Measurements from ENCODE around the gene MCM3AP.

DNA sequence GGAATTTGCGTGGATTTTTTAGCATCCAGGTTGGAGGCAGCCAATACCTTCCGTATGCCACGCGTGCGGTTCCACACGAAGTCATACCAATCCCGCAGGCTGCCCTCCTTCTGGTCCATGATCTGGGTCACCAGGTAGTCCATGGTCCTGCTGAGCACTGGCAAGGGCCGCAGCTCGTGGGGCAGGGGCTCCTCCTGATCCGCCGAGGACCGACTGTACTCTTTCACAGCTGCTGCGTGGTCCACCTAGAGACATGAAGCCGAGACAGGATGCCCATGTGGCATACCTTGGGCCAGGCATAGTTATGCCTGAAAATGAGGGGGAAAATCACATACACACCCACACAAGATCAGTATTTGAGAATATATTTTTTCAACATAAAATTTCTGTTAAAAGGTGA lies 12.1 kb downstream of the MCM3AP start:
- TF ChIP-seq TCF12 (IDR thresholded peaks at IDR 0.05; ENCODE audit: low read depth) (no peak), YY1 (IDR thresholded peaks at IDR 0.05; ENCODE audit: low read depth) (no peak), RAD21 (IDR thresholded peaks at IDR 0.05; ENCODE audit: low read depth) (no peak), TAF1 (IDR thresholded peaks at IDR 0.05; ENCODE audit: low read depth) (no peak), EGR1 (IDR thresholded peaks at IDR 0.05) (no peak), FOXM1 (IDR thresholded peaks at IDR 0.05; ENCODE audit: borderline replicate concordance, low read depth) (no peak)
- TF ChIP-seq, protein P1, sequence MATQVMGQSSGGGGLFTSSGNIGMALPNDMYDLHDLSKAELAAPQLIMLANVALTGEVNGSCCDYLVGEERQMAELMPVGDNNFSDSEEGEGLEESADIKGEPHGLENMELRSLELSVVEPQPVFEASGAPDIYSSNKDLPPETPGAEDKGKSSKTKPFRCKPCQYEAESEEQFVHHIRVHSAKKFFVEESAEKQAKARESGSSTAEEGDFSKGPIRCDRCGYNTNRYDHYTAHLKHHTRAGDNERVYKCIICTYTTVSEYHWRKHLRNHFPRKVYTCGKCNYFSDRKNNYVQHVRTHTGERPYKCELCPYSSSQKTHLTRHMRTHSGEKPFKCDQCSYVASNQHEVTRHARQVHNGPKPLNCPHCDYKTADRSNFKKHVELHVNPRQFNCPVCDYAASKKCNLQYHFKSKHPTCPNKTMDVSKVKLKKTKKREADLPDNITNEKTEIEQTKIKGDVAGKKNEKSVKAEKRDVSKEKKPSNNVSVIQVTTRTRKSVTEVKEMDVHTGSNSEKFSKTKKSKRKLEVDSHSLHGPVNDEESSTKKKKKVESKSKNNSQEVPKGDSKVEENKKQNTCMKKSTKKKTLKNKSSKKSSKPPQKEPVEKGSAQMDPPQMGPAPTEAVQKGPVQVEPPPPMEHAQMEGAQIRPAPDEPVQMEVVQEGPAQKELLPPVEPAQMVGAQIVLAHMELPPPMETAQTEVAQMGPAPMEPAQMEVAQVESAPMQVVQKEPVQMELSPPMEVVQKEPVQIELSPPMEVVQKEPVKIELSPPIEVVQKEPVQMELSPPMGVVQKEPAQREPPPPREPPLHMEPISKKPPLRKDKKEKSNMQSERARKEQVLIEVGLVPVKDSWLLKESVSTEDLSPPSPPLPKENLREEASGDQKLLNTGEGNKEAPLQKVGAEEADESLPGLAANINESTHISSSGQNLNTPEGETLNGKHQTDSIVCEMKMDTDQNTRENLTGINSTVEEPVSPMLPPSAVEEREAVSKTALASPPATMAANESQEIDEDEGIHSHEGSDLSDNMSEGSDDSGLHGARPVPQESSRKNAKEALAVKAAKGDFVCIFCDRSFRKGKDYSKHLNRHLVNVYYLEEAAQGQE (IDR thresholded peaks at IDR 0.05; ENCODE audit: low read depth) = no peak
- TF ChIP-seq, protein P2, sequence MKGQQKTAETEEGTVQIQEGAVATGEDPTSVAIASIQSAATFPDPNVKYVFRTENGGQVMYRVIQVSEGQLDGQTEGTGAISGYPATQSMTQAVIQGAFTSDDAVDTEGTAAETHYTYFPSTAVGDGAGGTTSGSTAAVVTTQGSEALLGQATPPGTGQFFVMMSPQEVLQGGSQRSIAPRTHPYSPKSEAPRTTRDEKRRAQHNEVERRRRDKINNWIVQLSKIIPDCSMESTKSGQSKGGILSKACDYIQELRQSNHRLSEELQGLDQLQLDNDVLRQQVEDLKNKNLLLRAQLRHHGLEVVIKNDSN (IDR thresholded peaks at IDR 0.05) = no peak

Data from Ishikawa (cell line).